Gastroesophageal sphincter (tissue), 4 donors: Measurements from ENCODE around the gene ASB2. TPM values are rescaled to one million over a fixed set of nuclear protein-coding genes. Genes with fewer than 3 reads are reported as not detected.

Experiments used
- ATAC-seq: fragments of 150-250 bp; one replicate; pipeline ENCODE4 v1.9.1; 2016; ENCODE audit warnings: mild to moderate bottlenecking, moderate library complexity
- H3K27ac ChIP-seq, 4 donors: fragments of 200-600 bp; sonication (generic) in 3 of 4; 1 replicate in 3 of 4; 2 replicates in 1 of 4; pipeline ENCODE4 v1.5.1; 2016 to 2019
- H3K27me3 ChIP-seq: fragments of 200-600 bp; sonication (generic); one replicate; pipeline ENCODE4 v1.5.1; 2019
- H3K36me3 ChIP-seq, 2 donors: fragments of 200-600 bp; sonication (generic); one replicate each; pipeline ENCODE4 v1.5.1; 2019; ENCODE audit warnings: control low read depth in 1 of 2
- H3K4me1 ChIP-seq, 3 donors: fragments of 200-600 bp; sonication (generic); 1 replicate in 2 of 3; 2 replicates in 1 of 3; pipeline ENCODE4 v1.5.1; 2016 to 2019; ENCODE audit warnings: control low read depth in 2 of 3
- H3K4me3 ChIP-seq, 2 donors: fragments of 200-600 bp; sonication (generic); one replicate each; pipeline ENCODE4 v1.5.1; 2019; ENCODE audit warnings: mild to moderate bottlenecking in 1 of 2, moderate library complexity in 1 of 2
- H3K9me3 ChIP-seq, 3 donors: fragments of 200-600 bp; sonication (generic); one replicate each; pipeline ENCODE4 v1.5.1; 2017 to 2019; ENCODE audit warnings: control low read depth in 2 of 3
- CTCF ChIP-seq, 4 experiments: fragments of 200-600 bp in 2 of 4; fragments of 450-650 bp in 2 of 4; sonication (generic) in 1 of 4; IDR thresholded peaks; one replicate each; pipeline ENCODE4 v1.5.1; 2017 to 2019; ENCODE audit warnings: antibody characterized with exemption in 4 of 4, mild to moderate bottlenecking in 2 of 4, moderate library complexity in 2 of 4
- EP300 ChIP-seq: sonication (generic); formaldehyde crosslinking; IDR thresholded peaks from one replicate; pipeline ENCODE4 v1.6.1; 2017; ENCODE audit warnings: antibody characterized with exemption, mild to moderate bottlenecking
- POLR2A ChIP-seq, 2 donors: fragments of 450-650 bp; IDR thresholded peaks; one replicate each; pipeline ENCODE4 v1.6.1; 2017; ENCODE audit warnings: antibody characterized with exemption in 2 of 2, mild to moderate bottlenecking in 2 of 2, moderate library complexity in 1 of 2
- POLR2AphosphoS5 ChIP-seq: sonication (generic); formaldehyde crosslinking; IDR thresholded peaks from one replicate; pipeline ENCODE4 v1.6.1; 2017; ENCODE audit warnings: antibody characterized with exemption
- WGBS, 2 donors: methylation state at CpG; one replicate each; pipeline ENCODE4 v1.1.5; 2018; ENCODE audit warnings: low coverage in 1 of 2; 5-methylcytosine and 5-hydroxymethylcytosine counted together
- total RNA-seq, 4 donors: library from RNA; depleted of rRNA; stranded (reverse); fragments of >200 nt; gene quantifications; one replicate each; pipeline ENCODE4 v1.1.0, GENCODE V29; 2016

The ASB2 gene
- total RNA-seq, 4 donors from 2014 or later, result 118 to 208 (median 120) TPM

- TF ChIP-seq POLR2A (IDR thresholded peaks at IDR 0.05), result no peak
- no peak for TF ChIP-seq CTCF (IDR thresholded peaks at IDR 0.05)
- no peak for TF ChIP-seq EP300
- no peak for TF ChIP-seq POLR2AphosphoS5
- H3K4me3 ChIP-seq, result no peak overlapping the region
- H3K27ac ChIP-seq, result no peak overlapping the region
- no CpG with 5 or more reads among the region's 26 CpGs for WGBS, 2 donors
- peaks cover 0 to 12% (median 0%) of the 10 kb centered on the region in 3 donors for H3K4me1 ChIP-seq
- H3K9me3 ChIP-seq, result no peaks in the 10 kb centered on the region
- ATAC-seq, result no peak
- H3K27me3 ChIP-seq, result no peaks in the 10 kb centered on the region
- peaks cover 0 to 35% of the 10 kb centered on the region in 2 donors for H3K36me3 ChIP-seq
These were observed 48.0 kb downstream of the ASB2 start for GRCh38 chr14:93928184-93929047.

GRCh38 chr14:93927800-93928145 lies 48.6 kb downstream of the ASB2 start:
- TF ChIP-seq POLR2AphosphoS5 (no peak), CTCF (IDR thresholded peaks at IDR 0.05) (no peak), POLR2A (IDR thresholded peaks at IDR 0.05) (no peak), EP300 (no peak)
- H3K27me3 ChIP-seq, result no peaks in the 10 kb centered on the region
- H3K27ac ChIP-seq, result no peak overlapping the region
- ATAC-seq, result no peak
- 36% methylated on average over 3 of the region's 6 CpGs; no CpG with 5 or more reads in 1 of the 2 donors for WGBS, 2 donors
- H3K4me3 ChIP-seq, result no peak overlapping the region
- peaks cover 0 to 12% (median 0%) of the 10 kb centered on the region in 3 donors for H3K4me1 ChIP-seq
- no peaks in the 10 kb centered on the region for H3K9me3 ChIP-seq
- peaks cover 0 to 28% of the 10 kb centered on the region in 2 donors for H3K36me3 ChIP-seq

- no peaks in the 10 kb centered on the region for H3K9me3 ChIP-seq
- no peak within 1 kb of the TSS for H3K4me3 ChIP-seq
- ATAC-seq, result no peak
- no peak within 1 kb of the TSS for H3K27ac ChIP-seq
- 84 to 92% methylated on average over 6 to 8 of the region's 38 CpGs for WGBS, 2 donors
- peaks cover 0 to 12% (median 0%) of the 10 kb centered on the region in 3 donors for H3K4me1 ChIP-seq
- TF ChIP-seq POLR2AphosphoS5 (no peak), POLR2A (IDR thresholded peaks at IDR 0.05) (no peak), CTCF (IDR thresholded peaks at IDR 0.05) (no peak), EP300 (no peak)
- peaks cover 0 to 22% of the 10 kb centered on the region in 2 donors for H3K36me3 ChIP-seq
- no peaks in the 10 kb centered on the region for H3K27me3 ChIP-seq
These were observed 49.2 kb downstream of the ASB2 start, which contains the start of gene FAM181A for GRCh38 chr14:93926873-93927799. Gene FAM181A (plus strand): TSS chr14:93927344. CDS start chr14:93928286, 942 bp downstream.

- Histone ChIP-seq H3K9me3 (no peaks in the 10 kb centered on the region), H3K36me3 (peaks cover 0 to 14% of the 10 kb centered on the region in 2 donors), H3K27me3 (no peaks in the 10 kb centered on the region), H3K4me1 (peaks cover 0 to 12% (median 0%) of the 10 kb centered on the region in 3 donors), H3K27ac (no peak overlapping the region), H3K4me3 (no peak overlapping the region)
- TF ChIP-seq POLR2A (IDR thresholded peaks at IDR 0.05) (no peak), POLR2AphosphoS5 (no peak), EP300 (no peak), CTCF (IDR thresholded peaks at IDR 0.05) (no peak)
- WGBS, 2 donors, result 79% methylated on average over 8 of the region's 21 CpGs; no CpG with 5 or more reads in 1 of the 2 donors
- no peak for ATAC-seq
These were observed 50.0 kb downstream of the ASB2 start for GRCh38 chr14:93926245-93926872.
